ENCODE results near the gene HES4. TPM values are rescaled to one million over a fixed set of nuclear protein-coding genes. Genes with fewer than 3 reads are reported as not detected.
"Not testable (repeated sequence)": the region's sequence is repeated elsewhere in the genome, so short reads cannot be mapped to it uniquely, and the experiment has no call there.

The HES4 gene
- total RNA-seq, 1 experiment from 2014 or later, result 233 TPM

GRCh38 chr1:993379-993995 lies 6.4 kb downstream of the HES4 start:
- Histone ChIP-seq H3K79me2 (ENCODE audit: low read length) (peaks cover 11% of the 10 kb centered on the region), H3K9me3 (ENCODE audit: low read length) (no peaks in the 10 kb centered on the region), H3K9ac (ENCODE audit: low read length) (no peak overlapping the region), H3K27ac (ENCODE audit: low read length) (no peak overlapping the region), H4K20me1 (ENCODE audit: low read length) (peaks cover 17% of the 10 kb centered on the region), H3K36me3 (ENCODE audit: low read depth, low read length) (peaks cover 3% of the 10 kb centered on the region), H3K9me2 (replicated peaks; ENCODE audit: low read length) (no peaks in the 10 kb centered on the region), H3F3A (ENCODE audit: low read length, unreplicated experiment) (no peaks in the 10 kb centered on the region), H2AFZ (ENCODE audit: low read length) (no peak overlapping the region), H3K4me3 (ENCODE audit: low read length) (no peak overlapping the region), H3K4me1 (ENCODE audit: insufficient read depth, low read length) (no peaks in the 10 kb centered on the region), H3K4me2 (ENCODE audit: low read length) (no peak overlapping the region), H3K27me3 (ENCODE audit: low read length) (no peaks in the 10 kb centered on the region)
- no TSS peak for BruUV-seq (replicated peaks)
- no peak for TF ChIP-seq CTCF (conservative IDR thresholded peaks at IDR 0.05; ENCODE audit: low read depth, low read length)
- ATAC-seq, result no peak
- ChIA-PET POLR2A (ENCODE audit: unreplicated experiment) (no interaction called here), CTCF (no interaction called here)
- no peak for DNase-seq
- intact Hi-C loops (cut with micrococcal nuclease), result no loop called here

GRCh38 chr1:992362-992761 lies 7.5 kb downstream of the HES4 start:
- BruUV-seq (replicated peaks), result no TSS peak
- ChIA-PET CTCF (no interaction called here), POLR2A (ENCODE audit: unreplicated experiment) (no interaction called here)
- Histone ChIP-seq H3K79me2 (ENCODE audit: low read length) (0 out of 2 replicates have a peak, but pooled peaks cover under 1% of the 10 kb centered on the region), H3K4me3 (ENCODE audit: low read length) (no peak overlapping the region), H3K9ac (ENCODE audit: low read length) (no peak overlapping the region), H3K36me3 (ENCODE audit: low read depth, low read length) (peaks cover 3% of the 10 kb centered on the region), H3K27me3 (ENCODE audit: low read length) (no peaks in the 10 kb centered on the region), H4K20me1 (ENCODE audit: low read length) (peaks cover 5% of the 10 kb centered on the region; the same call in 1 of the 2 replicates), H3F3A (ENCODE audit: low read length, unreplicated experiment) (no peaks in the 10 kb centered on the region), H3K4me2 (ENCODE audit: low read length) (no peak overlapping the region), H3K4me1 (ENCODE audit: insufficient read depth, low read length) (no peaks in the 10 kb centered on the region), H2AFZ (ENCODE audit: low read length) (no peak overlapping the region), H3K27ac (ENCODE audit: low read length) (no peak overlapping the region), H3K9me2 (replicated peaks; ENCODE audit: low read length) (no peaks in the 10 kb centered on the region), H3K9me3 (ENCODE audit: low read length) (no peaks in the 10 kb centered on the region)
- intact Hi-C loops (cut with micrococcal nuclease), result no loop called here
- ATAC-seq (no peak), DNase-seq (no peak)
- no peak for TF ChIP-seq CTCF (conservative IDR thresholded peaks at IDR 0.05; ENCODE audit: low read depth, low read length)
- no peak for TF ChIP-seq EZH2 (IDR thresholded peaks at IDR 0.05; ENCODE audit: low read length, unreplicated experiment)
- no peak for TF ChIP-seq EZH2phosphoT487 (IDR thresholded peaks at IDR 0.05; ENCODE audit: borderline replicate concordance, low read length)

- H3K27ac ChIP-seq (ENCODE audit: low read length), result no peak overlapping the region
- no peaks in the 10 kb centered on the region for H3F3A ChIP-seq (ENCODE audit: low read length, unreplicated experiment)
- TF ChIP-seq CTCF (conservative IDR thresholded peaks at IDR 0.05; ENCODE audit: low read depth, low read length), result no peak
- H3K4me3 ChIP-seq (ENCODE audit: low read length), result no peak overlapping the region
- DNase-seq (no peak), ATAC-seq (no peak)
- no peak overlapping the region for H2AFZ ChIP-seq (ENCODE audit: low read length)
- ChIA-PET POLR2A (ENCODE audit: unreplicated experiment) (no interaction called here), CTCF (no interaction called here)
- H3K9me3 ChIP-seq (ENCODE audit: low read length), result no peaks in the 10 kb centered on the region
- H3K4me2 ChIP-seq (ENCODE audit: low read length), result no peak overlapping the region
- H3K9me2 ChIP-seq (replicated peaks; ENCODE audit: low read length), result no peaks in the 10 kb centered on the region
- no peaks in the 10 kb centered on the region for H3K27me3 ChIP-seq (ENCODE audit: low read length)
- intact Hi-C loops (cut with micrococcal nuclease), result no loop called here
- H4K20me1 ChIP-seq (ENCODE audit: low read length), result peaks cover under 1% of the 10 kb centered on the region; the same call in 1 of the 2 replicates
- H3K4me1 ChIP-seq (ENCODE audit: insufficient read depth, low read length), result no peaks in the 10 kb centered on the region
- no peak overlapping the region for H3K9ac ChIP-seq (ENCODE audit: low read length)
- H3K36me3 ChIP-seq (ENCODE audit: low read depth, low read length), result peaks cover 3% of the 10 kb centered on the region
- no TSS peak for BruUV-seq (replicated peaks)
- H3K79me2 ChIP-seq (ENCODE audit: low read length), result no peaks in the 10 kb centered on the region
Observed at GRCh38 chr1:991895-992294, 8.0 kb downstream of the HES4 start.

- H3K9me2 ChIP-seq (replicated peaks; ENCODE audit: low read length); ATAC-seq; POLR2A ChIA-PET (ENCODE audit: unreplicated experiment); H2AFZ ChIP-seq (ENCODE audit: low read length); H3K4me1 ChIP-seq (ENCODE audit: insufficient read depth, low read length); H3K79me2 ChIP-seq (ENCODE audit: low read length); BruUV-seq (replicated peaks); H3K4me3 ChIP-seq (ENCODE audit: low read length); H3F3A ChIP-seq (ENCODE audit: low read length, unreplicated experiment); H4K20me1 ChIP-seq (ENCODE audit: low read length); H3K4me2 ChIP-seq (ENCODE audit: low read length); H3K27ac ChIP-seq (ENCODE audit: low read length); H3K9me3 ChIP-seq (ENCODE audit: low read length); H3K27me3 ChIP-seq (ENCODE audit: low read length); H3K9ac ChIP-seq (ENCODE audit: low read length); H3K36me3 ChIP-seq (ENCODE audit: low read depth, low read length); CTCF ChIA-PET; intact Hi-C loops (cut with micrococcal nuclease); DNase-seq: not testable (repeated sequence)
Observed at GRCh38 chr1:991275-991674, 8.6 kb downstream of the HES4 start.

GRCh38 chr1:988061-988460 lies 11.8 kb downstream of the HES4 start:
- H3K9me3 ChIP-seq (ENCODE audit: low read length); CTCF ChIA-PET; H3K4me1 ChIP-seq (ENCODE audit: insufficient read depth, low read length); DNase-seq; BruUV-seq (replicated peaks); H3K27me3 ChIP-seq (ENCODE audit: low read length); H4K20me1 ChIP-seq (ENCODE audit: low read length); H3K9ac ChIP-seq (ENCODE audit: low read length); intact Hi-C loops (cut with micrococcal nuclease); H3K4me2 ChIP-seq (ENCODE audit: low read length); H3K36me3 ChIP-seq (ENCODE audit: low read depth, low read length); H3K27ac ChIP-seq (ENCODE audit: low read length); H3K4me3 ChIP-seq (ENCODE audit: low read length); H3F3A ChIP-seq (ENCODE audit: low read length, unreplicated experiment); H2AFZ ChIP-seq (ENCODE audit: low read length); H3K9me2 ChIP-seq (replicated peaks; ENCODE audit: low read length); ATAC-seq; H3K79me2 ChIP-seq (ENCODE audit: low read length); POLR2A ChIA-PET (ENCODE audit: unreplicated experiment): not testable (repeated sequence)
